ENCODE measurements around the gene SETD3.

The SETD3 gene

DNA sequence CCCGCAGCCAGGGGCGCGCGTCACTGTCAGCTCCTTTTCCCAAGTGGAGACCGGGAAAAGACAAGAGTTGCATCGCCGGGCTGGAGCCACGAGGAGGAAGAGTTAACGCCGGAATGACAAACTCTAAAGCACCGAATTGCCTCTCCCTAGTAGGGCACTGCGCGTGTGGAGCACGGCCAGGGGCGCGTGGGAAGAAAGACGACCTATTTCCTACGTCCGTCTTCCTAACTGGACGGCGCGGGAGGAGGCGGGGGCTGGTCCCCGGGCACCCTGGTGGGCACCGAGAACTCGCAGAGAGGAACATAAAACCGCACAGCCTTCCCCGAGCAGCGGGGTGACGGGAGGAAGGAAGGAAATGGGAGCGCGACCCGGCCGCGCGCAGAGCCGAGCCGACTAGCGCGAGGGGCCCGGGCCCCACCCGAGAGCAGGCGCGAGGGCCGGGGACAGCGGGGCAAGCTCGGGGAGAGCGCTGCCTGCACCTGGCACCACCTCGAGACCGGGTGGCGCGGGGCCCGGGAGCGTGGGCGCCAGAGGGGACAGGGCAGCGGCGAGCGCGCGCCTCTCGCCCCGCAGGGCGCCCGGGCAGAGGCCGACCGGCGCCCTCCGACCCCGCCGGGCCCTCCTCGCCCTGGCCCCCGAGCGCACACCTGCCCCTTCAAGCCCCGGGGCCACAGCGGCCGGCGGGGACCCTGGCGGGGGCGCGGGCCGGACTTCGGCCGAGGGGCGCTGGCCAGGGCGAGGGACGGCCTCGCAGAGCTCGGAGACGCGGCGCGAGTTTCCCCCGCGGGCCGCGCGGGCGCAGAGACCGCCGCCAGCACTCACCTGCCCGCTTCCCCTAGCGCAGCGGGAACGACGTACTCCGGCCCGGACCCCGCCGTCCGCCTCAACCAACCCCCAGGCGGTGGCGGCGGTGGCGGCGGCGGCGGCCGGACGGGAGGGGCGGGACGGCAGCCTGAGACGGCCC is at the start of gene SETD3:
SETD3 (minus strand) TSS at position 954 of the 964 bp plus-strand sequence. CDS start 15,054 bp downstream, outside the sequence.
- DNase-seq = peak in 1 of 2 experiments; percentile 61

DNA sequence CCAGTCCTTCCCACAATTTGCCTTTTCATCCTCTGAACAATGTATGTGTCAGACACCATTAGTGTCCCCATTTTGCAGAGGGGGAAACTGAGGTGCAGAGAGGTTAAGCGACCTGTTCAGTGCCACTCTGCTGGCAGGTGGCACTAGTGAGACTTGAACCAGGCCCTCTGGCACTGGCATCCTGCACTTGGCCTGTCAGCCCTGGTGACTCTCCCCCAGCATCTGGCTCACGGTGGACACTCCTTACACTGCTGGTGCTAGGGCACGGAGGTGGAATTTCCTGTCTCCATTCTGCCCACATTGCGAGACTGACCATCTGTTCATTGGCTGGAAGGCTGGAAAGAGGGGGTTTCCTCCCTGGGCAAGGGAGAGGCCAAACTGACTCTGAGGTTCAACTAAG is 49.2 kb upstream of the SETD3 start:
- DNase-seq = peak in 1 of 2 experiments; percentile 34

DNA sequence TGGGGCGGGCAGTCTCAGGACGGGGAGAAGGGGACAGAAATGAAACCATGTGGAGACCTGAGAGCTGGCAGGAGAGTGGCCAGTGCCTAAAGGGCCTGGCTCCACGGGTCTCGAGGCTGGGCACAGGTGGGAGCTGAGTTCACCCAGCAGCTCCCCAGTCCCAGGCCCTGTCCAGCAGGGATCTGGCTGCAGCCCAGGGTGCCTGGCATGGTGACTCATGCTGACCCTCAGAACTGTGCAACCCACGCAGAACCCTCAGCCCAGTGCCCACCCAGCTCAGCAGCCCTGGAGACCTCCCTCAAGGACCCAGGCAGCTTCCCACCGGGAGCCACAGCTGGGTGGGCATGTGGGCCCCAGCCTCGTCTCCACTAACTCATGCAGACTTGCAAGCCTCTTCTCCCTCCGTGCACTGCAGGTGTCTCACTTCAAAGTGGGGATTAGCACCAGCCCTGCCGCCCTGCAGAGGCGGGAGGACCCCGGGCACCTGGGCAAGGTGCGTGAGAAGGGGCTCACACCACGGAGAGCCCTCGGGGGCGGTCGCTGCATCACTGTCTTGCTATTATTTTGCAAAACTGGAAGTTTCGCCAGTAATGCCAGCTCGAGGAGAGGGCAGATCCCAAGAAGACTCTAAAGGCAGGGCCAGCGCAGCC is 46.9 kb upstream of the SETD3 start:
- no peak for DNase-seq

DNA sequence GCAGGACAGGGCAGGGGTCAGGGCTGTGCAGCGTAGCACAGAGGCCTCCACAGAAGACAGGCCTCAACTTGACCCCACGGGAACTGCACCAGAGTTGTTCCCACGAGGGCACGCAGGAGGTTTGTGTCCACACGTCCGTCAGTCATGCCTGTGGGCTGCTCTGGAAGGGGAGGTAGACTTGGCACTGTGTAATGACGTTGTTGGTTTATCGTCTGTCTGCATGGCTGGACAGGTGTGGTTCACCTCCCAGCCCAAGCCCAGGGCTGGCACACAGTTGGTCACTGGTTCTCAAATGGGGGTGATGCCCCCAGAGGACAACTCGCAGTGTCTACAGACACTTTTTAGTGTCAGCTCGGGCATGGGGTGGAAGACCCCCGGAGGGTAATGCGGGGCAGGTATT is 46.4 kb upstream of the SETD3 start:
- no peak for DNase-seq

DNA sequence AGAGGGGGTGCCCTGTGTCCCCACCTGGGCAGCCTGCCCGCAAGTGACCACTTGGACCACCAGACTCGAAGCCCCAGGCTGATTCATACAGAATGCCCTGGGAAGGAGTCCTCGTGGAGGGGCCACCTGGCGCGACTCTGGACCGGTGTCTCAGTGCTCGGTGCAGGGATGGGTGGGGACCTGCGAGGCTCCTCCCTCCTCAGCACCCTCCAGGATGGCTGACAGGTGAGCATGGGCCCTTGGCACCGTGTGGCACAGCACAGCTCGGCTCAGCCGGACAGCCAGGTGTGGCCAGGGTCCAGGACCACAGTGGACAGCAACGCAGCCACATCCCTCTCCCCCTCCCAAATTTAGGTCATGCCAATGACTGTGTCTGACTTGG is 45.0 kb upstream of the SETD3 start:
- DNase-seq = no peak

DNA sequence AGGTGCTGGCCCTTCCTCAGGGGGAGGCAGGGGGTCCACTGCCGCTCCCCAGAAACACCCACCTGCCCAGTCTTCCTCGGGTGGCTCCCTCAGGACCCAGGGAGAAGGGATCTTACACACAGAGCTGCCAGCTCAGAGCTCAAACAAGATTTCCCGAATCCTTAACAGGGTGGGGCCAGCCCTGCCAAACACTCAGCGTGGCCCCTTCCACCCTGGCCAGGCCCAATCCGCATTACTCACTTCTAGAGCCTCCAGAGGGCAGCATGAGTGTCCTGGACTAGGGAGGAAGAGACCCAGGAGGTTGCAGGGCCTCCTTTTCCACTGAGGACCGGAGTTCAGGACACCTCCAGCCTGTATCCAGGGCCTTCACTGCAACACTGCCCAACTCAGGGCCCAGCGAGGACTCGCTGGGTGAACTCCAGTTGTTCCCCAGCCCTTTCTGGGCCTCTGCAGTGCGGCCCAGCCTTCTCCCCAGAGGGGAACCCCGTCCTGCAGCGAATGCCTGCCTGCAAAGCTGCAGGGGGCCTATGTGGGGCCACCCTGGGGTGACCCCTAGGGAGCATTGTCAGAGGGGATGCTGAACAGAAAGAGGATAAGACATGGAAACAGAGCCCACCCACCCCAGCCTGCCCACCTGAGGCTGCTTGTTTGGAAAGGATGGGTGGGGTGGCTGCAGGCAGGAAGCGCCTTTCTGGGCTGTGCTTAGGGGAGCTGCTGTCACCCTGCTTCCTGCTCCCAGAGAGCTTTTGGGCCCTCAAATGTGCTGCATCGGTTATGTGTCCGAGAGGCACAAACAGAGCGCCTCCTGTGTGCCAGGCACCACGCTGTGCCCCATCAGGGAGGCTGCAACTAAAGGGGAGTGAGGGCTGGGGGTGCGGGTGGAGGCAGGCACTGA is 44.4 kb upstream of the SETD3 start:
- peak in 1 of 2 experiments; percentile 45 for DNase-seq

DNA sequence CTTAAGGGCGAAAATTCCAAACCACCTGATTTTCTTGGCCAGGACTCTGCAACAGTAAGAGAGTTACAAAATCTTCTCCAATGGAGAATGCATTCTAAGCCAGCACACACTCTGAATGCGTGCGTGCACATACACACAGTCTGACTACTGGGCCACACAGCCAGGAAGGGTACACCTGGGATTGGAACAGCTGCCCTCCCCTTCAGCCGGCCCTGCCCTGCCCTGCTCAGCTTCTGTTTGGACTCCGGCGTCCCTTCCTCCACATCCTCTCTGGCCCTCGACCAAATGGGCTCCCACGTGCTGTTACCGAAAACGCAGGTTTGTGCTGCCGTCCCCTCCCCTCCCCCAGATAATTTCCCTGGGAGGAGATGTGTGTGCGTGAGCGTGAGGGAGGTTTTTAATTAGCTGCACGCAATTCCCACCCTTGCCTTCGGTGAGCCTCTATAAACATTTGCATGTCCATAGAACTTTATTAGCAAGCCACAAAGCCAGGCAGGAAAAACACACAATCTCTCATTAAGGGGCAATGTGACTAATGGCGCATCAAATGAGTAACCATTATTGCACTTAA is 43.5 kb upstream of the SETD3 start:
- DNase-seq = no peak

DNA sequence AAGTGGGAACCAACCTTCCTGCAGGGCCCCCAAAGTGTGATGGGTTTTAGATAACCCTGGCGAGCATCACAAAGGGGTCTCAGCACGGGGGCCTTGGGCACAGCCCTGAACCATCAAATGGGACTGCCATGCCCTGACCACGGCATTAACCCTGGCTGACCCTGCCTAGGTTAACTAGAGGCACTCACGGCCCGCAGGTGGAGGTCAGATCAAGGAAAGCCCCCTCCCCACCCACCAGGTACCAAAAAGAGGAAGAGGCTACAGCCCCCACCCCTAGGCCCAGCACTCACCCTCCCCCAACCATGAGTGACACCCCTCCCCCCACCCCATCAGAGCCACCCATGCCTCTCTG is 43.0 kb upstream of the SETD3 start:
- no peak for DNase-seq

DNA sequence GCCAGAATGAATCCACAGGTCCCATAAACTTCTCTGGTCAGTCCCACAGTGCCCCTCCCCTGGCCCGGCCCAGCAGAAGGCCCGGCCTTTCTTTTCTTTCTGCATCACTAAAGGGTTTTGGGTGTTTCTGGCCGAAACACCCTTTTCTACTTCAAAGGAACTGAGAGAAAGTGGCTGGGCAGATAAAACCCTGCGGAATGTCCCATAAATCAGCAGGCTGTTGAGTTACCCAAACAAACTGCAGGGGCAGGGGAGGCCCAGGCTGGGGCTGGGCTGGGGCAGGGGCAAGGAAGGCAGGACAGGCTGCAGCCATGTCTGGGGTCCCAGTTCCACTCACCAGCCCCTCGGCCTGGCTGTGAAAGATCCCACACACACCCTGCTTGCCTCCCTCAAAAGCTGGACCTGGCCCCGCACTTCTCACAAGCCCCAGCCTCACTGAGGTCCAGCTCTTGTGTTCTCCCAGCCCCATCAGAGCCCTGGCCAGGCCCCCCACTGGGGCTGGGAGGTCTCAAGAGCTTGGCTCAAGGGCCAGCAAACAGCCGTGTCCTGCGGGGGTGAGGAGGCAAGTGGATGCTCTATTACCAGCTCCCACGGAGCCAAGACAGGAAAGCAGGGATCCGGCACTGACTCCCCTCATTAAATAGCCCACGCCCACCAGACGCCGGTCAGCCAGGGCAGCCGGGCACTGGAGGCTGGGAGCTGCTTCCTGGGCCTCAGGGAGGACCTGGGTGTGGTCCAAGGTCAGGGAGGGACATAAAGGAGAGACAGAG is 42.5 kb upstream of the SETD3 start:
- no peak for DNase-seq

DNA sequence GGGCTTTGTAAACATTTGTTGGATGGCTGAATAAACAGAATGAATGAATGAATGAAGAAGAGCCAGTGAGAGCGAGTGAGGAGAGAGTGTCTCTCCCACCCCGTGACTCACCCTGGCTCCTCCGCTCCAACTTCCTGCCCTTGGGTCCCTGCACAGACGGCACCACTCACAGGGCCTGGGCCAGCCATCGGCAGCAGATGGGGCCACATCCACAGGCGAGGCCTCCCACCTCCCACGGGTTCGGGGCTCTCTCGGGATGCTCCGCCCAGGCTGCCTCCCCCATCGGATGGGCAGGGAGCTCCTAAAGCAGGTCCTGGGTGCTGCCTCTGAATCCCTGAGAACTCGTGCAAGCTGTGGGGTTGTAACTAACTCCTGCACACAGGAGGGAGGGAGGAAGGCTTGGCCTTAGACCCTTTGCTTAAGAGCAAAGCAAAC is 41.8 kb upstream of the SETD3 start:
- DNase-seq = peak in 1 of 2 experiments; percentile 27

DNA sequence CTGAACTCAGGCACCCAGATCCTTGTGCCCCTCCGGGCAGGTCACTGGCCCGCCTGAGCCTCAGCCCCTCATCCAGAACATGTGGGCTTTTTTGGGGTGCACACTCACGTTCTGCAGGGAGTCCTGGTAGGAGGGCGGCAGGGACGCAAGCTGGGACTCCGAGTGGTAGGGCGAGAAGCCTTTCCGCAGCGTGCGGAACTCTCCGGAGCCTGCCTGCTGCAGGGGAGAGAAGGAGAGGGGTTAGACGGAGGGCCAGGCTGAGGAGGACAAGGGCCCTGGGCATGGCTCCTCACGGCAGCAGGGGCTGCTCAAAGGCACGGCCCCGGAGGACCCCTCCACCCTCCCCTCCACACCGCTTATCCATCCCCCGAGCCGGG is 41.4 kb upstream of the SETD3 start:
- DNase-seq = no peak

DNA sequence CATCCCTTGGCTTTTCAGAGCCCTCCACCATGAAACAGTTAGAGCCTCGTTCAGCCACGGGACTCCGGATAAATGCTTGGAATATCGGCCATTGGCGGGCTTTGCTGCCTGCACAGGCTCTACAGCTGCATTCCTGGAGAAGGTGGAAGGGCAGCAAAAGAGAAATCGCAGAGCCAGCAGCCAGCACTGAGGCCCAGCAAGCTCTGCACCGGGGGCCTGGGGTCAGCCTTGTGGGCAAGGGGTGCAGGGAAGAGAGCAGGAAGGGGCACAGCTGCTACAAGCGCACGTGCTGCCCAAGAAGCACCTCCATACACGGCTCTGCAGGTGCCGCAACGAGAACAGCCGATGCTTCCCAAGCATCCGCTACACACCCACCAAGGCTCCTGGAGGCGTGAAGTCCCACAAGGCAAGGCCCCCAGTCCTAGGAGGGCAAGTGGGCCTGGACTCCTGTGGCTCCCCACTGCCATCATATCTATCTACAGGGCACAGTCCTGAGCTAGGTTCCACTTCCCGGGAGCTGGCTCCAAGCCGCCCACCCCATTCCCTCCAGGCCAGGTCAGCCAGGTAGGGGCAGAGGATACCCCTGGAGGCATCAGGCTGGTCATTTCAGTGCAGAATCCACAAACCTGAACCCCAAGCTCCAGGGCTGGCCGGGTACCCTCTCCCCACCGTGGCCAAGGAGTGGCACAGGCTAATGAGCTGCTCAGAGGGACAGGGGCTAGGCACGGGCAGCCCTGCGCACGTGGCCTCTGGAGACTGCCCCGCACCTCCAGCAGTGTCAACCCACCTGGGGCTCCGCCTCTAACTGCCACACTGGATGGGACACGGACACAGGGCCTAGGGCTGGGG is 40.7 kb upstream of the SETD3 start:
- no peak for DNase-seq

DNA sequence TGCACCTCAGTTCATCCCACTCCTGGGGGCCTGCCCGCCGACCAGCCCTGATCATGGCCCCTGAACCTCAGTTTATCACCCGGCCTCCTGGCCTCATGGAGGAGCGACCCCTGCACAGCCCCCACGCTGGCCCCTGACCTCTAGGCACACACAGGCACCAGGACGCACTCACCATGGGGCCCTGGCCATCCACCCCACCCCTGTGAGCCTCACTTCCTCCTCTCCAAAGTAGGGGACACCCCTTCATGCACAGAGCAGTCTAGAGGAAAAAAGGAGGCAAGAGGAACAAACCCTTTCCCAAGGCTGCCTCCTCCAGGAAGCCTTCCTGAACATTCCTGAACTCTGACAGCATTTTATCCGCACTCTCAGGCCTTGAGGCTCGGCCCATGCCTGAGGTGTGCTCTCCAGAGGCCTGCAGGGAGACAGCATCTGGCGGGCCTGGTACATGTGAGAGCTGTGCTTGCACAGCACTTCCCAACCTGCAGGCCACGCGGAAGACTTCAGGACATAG is 40.0 kb upstream of the SETD3 start:
- no peak for DNase-seq

DNA sequence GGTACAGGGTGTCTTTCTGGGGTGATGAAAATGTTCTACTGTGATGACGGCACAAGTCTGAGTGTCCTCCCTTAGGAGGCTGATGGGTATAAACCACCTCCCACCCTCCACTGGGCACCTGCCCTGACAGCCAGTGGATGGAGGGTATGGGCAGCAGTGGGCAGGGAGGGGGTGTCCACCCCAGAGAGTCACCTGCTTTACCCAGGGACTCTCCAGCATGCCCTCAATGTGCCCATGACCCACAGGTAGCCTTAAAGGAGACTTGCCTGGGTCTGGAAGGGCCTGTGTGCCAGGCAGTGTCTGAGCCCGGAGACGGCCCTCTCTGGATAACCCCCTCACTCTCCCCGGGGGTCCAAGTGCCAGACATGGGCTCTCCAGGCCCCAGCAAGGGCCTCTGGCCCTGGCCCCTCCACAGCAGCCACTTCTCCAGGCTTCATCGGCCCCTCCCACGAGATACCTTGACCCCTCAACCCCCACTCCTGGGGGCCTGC is 39.3 kb upstream of the SETD3 start:
- DNase-seq = no peak

DNA sequence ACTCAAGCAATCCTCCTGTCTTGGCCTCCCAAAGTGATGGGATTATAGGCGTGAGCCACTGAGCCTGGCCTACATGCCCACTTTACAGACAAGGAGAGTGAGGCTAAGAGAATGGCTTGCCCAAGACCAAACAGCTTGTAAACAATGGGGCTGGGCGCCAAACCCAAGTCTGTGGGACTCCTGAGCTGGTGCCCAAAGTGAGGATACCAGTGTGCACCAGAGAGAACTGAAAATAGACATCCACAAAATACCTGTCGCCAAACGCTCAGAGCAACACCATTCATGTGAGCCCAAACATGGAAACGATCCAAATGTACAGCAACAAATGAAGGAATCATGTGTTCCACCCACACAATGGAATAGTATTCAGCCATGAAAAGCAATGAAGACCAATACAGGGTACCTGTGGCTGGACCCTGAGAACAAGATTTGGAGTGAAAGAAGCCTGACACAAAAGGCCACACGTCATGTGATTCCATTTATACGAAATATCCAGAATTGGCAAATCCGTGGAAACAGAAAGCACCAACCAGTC is 38.8 kb upstream of the SETD3 start:
- no peak for DNase-seq

DNA sequence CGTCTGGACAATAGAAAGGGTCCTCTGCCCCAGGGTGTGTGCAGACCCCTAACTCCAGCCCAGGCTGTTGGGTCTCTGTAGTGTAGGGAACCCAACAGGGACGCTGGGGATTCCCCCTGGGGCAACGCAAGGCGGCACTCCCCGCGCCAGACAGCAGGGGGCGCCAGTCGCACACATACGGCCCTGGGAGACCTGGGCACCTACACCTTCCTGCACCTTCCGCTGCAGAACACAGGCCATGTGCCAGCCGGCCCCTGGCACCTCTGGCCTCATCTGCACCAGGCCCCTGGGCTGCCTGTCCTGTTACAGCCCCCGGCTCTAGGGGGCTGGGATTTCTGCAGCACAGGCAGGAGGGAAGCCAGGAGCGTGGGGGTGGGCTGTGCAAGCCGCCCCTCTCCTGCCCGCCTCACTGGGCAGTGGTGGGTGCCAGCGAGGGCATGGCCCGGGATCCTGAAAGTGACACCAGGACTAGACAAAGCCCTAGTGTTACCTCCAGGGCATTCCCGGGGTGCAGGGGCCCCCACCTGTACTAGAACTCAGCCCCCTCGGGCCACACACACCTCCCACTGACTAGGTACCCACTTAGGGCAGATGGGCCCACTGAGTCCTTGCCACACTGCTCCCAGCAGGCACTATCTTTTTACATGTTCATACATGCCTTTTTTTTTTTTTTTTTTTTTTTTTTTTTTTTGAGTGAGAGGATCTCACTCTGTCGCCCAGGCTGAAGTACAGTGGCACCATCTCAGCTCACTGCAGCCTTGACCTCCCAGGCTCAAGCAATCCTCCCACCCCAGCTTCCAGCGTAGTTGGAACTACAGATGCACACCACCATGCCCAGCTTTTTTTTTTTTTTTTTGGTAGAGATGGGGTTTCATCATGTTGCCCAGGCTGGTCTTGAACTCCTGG is 38.0 kb upstream of the SETD3 start:
- peak in 1 of 2 experiments; percentile 59 for DNase-seq

DNA sequence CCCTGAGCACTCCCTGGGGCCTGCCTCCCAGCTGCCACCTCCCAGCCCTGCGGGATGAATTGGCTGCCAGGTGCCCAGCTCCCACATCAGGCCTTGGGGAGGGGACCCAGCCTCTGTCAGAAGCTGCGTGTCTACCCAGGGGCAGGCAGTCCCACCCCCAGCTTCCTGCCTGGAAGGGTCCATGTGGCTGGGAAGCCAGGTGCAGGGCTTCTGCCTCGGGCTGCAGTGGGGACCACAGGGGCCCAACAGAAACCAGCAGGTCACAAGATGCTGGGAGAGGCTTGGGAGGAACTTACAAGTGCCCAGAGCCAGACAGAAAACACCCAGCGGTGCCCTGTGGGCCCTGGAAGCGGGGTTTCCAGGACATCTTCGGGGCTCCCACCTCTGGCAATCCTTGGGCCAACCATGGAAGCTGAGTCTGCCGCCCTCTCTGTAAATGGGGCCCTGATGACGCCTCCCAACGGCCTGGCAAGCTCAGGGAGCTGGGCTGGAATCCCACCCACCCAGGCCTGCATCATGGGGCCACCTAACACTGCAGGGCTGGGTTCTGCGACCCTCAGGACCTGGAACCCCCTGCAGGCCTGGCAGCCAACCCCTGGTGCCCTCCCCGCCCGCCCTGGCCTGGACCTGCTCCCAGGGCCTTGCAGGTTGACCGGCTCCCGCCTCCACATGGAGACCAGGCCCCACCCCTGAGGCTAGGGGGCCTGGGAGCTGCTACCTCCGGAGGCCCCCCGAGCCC is 37.2 kb upstream of the SETD3 start:
- no peak for DNase-seq

DNA sequence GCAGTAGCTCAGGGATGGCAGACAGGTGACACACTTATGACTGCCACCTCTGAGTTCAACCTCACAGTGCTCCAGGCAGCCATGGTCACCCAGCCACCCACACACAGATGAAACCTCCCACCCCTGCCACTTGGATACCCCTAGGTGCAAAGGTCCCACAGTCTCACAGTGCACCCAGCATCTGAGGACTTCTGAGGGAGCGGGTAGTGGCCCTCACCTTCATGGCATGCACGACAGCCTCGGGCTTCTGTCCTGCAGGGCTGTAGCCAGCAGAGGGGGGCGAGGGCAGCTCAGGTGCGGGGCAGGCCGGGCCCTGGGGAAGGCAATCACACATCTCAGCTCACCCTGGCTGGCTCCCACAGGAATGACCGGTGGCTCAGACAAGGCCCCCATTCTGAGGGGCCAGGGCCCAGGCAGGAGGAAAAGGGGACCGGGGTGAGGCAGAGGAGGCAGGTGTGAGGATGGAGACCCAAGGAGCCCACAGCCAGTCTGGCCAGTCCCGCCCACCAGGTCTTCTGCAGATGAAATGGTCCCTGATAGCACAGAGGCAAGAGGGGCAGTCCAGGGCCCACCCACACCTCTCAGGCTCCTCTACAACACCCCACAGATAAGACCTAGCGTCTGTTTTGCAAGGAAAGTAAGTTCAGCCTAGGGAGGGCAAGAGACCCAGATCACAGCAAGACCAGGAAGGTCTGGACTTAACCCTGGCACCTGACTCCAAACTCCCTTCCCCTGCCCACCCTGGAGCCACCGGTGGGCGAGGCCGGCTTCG is 36.4 kb upstream of the SETD3 start:
- no peak for DNase-seq

All from NCI-H446 (cell line).